ENCODE measurements around the gene GNL3.
"Not testable (repeated sequence)": the region's sequence is repeated elsewhere in the genome, so short reads cannot be mapped to it uniquely, and the experiment has no call there.

GNL3 gene

GRCh38 chr3:52722491-52722890 lies 36.7 kb downstream of the GNL3 start:
- DNase-seq = no peak

GRCh38 chr3:52723935-52724334 lies 38.1 kb downstream of the GNL3 start:
- no peak for DNase-seq

GRCh38 chr3:52724511-52724910 lies 38.7 kb downstream of the GNL3 start:
- no peak for DNase-seq

- DNase-seq = not testable (repeated sequence)
Observed at GRCh38 chr3:52728753-52729152, 42.9 kb downstream of the GNL3 start.

GRCh38 chr3:52730681-52731080 lies 44.8 kb downstream of the GNL3 start:
- no peak for DNase-seq

- DNase-seq = no peak
Observed at GRCh38 chr3:52731590-52731989, 45.8 kb downstream of the GNL3 start.

GRCh38 chr3:52733256-52733891 lies 47.5 kb downstream of the GNL3 start:
- no peak for DNase-seq

- DNase-seq = no peak
Observed at GRCh38 chr3:52739730-52740129, 53.9 kb downstream of the GNL3 start.

GRCh38 chr3:52742418-52743041 lies 56.7 kb downstream of the GNL3 start:
- DNase-seq = no peak

- no peak for DNase-seq
Observed at GRCh38 chr3:52743152-52743551, 57.3 kb downstream of the GNL3 start.

GRCh38 chr3:52743721-52744120 lies 57.9 kb downstream of the GNL3 start:
- DNase-seq = no peak

Data from activated T-cell treated with anti-CD3 and anti-CD28 coated beads, Interleukin-2, amount 50 U/mL, for 1 hour (primary cell).